Activated T-cell treated with anti-CD3 and anti-CD28 coated beads, Interleukin-2, amount 50 U/mL, for 4 hours (primary cell): Measurements from ENCODE around the gene AVL9. TPM values are rescaled to one million over a fixed set of nuclear protein-coding genes. Genes with fewer than 3 reads are reported as not detected.
A peak's percentile ranks its signal among the peaks of the same experiment; 100 is the strongest.
"Not testable (repeated sequence)": the region's sequence is repeated elsewhere in the genome, so short reads cannot be mapped to it uniquely, and the experiment has no call there.

ENCODE experiments used
- ATAC-seq, 2 donors: fragments of 200-7000 bp; cut with Tn5 transposase; one replicate each; pipeline ENCODE4 v1.10.0; 2021
- DNase-seq: peaks from one replicate; pipeline ENCODE4 v3.0.0-alpha.2; 2020
- H3K27me3 Mint-ChIP-seq: one replicate; pipeline ENCODE4 v1.8.0; 2021; ENCODE audit warnings: low read depth, mixed read lengths
- H3K36me3 Mint-ChIP-seq: one replicate; pipeline ENCODE4 v1.8.0; 2022; ENCODE audit warnings: mixed read lengths; ENCODE audit not compliant: insufficient read depth
- H3K4me1 Mint-ChIP-seq: one replicate; pipeline ENCODE4 v1.8.0; 2021; ENCODE audit warnings: low read depth, mixed read lengths
- H3K4me3 Mint-ChIP-seq: one replicate; pipeline ENCODE4 v1.8.0; 2021; ENCODE audit warnings: mild to moderate bottlenecking, moderate library complexity, mixed read lengths
- H3K9me3 Mint-ChIP-seq: one replicate; pipeline ENCODE4 v1.8.0; 2021; ENCODE audit warnings: mixed read lengths
- total RNA-seq, 3 donors: library from RNA; stranded (reverse); gene quantifications; one replicate each; pipeline ENCODE4 v1.2.1, GENCODE V29; 2021

Gene AVL9
- total RNA-seq, 3 donors from 2014 or later: 51.0 to 59.3 (median 52.7) TPM

GRCh38 chr7:32605032-32605431 lies 109.7 kb downstream of the AVL9 start:
- Mint-ChIP-seq H3K4me1 (no peaks in the 10 kb centered on the region), H3K9me3 (peaks cover 16% of the 10 kb centered on the region), H3K4me3 (no peak overlapping the region), H3K27me3 (peaks cover 2% of the 10 kb centered on the region), H3K36me3 (no peaks in the 10 kb centered on the region)
- ATAC-seq (no peak), DNase-seq (no peak)

DNA sequence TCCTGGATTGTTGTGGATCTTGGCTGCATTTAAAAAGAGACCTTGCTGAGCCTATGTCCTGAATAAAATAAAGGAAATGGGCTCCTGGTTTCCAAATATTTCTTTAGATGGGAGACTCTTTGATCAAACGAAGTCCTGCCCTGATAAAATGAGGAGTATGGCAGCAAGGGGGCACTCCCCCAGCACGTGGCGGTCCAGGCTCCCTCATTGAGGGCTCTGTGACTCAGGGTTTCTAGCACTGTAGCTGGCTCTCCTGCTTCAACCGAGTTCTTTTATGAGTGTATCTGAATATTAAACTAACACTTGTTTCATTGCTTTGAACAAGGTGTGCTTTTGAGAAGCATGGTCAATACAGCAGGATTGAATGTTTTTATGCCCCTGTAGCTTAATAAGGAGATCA lies 114.2 kb downstream of the AVL9 start:
- DNase-seq (no peak), ATAC-seq (no peak)
- Mint-ChIP-seq H3K27me3 (no peaks in the 10 kb centered on the region), H3K4me1 (no peaks in the 10 kb centered on the region), H3K4me3 (no peak overlapping the region), H3K9me3 (peaks cover 9% of the 10 kb centered on the region), H3K36me3 (no peaks in the 10 kb centered on the region)

DNA sequence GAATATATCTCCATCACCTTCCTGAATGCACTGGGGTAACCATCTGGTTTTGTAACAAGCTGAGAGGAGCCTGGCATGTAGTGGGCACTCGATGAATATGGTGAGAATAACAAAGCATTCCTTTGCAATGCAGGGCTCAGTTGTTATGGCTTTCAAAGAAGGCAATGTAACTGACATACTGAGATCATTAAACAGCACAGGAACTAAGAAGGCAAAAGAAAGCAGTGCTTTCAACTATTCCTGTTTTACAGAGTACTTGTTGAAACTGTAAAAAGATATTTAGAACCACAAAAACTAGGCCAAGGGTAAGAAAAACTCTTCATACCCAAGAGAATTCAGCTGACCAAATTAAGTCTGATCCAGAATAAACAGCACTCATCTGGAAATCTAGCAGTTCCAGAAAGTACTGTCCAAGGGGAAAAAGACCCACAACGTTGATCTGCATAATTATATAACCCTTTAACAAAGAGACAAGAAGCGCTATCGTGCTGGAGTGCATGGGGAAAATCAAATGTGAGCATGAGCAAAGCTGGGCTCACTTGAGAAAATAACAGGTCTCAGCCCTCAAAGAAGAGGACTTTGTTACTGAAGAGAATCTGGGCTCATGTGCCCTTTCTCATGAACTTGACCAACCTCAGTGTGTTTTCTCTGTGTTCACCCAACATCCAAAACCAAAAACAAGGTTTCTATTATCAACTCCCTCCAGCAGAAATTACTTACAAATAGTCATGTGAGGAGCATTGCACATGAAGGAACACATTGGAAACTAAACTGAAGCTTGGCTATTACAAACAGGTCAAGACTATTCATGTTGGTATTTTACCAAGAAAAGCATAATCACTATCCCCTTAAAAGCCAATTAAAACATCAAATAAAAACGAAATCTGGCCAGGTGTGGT lies 116.2 kb downstream of the AVL9 start:
- DNase-seq: no peak
- Mint-ChIP-seq H3K27me3 (no peaks in the 10 kb centered on the region), H3K4me3 (no peak overlapping the region), H3K4me1 (no peaks in the 10 kb centered on the region), H3K9me3 (no peaks in the 10 kb centered on the region), H3K36me3 (no peaks in the 10 kb centered on the region)
- no peak for ATAC-seq

DNA sequence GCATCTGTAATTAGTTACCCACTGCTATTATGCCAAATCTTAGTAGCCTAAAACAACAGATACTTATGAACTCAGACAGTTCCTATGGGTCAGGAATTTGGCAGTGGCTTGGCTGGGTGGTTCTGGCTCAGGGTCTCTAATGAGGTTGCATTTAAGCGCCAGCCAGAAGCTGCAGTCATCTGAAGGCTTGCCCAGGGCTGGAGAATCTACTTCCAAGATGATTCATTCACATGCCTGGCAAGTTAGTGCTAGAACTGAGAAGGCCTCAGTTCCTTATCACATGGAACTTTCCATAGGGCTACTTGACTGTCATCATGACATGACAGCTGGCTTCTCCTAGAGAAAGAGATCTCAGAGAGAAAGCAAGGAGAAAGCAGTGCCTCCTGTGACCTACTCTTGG lies 121.3 kb downstream of the AVL9 start:
- H3K4me3 Mint-ChIP-seq: no peak overlapping the region
- no peaks in the 10 kb centered on the region for H3K4me1 Mint-ChIP-seq
- DNase-seq (no peak), ATAC-seq (no peak)
- H3K27me3 Mint-ChIP-seq: no peaks in the 10 kb centered on the region
- H3K9me3 Mint-ChIP-seq: no peaks in the 10 kb centered on the region
- H3K36me3 Mint-ChIP-seq: no peaks in the 10 kb centered on the region

DNA sequence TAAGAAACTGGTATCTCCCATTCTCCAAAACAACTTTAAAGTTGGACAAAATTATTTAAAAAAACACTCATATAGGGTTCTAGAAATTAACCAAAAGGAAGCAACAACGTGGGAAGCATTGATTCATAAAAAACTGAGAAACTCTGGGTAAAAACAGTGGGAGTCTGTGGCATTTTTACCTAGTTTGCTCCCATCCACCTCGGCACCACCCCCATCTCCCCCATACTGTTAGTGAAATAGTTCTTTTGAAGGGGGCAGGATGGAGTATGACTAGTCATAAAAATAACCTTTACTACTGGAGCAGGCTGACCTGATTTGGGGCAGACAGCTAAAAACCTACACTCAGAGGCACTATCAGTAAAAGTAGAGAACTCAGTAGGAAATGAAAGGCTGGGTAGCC lies 123.2 kb downstream of the AVL9 start:
- peak in 1 of 2 donors; percentile 58 for ATAC-seq
- no peaks in the 10 kb centered on the region for H3K36me3 Mint-ChIP-seq
- no peaks in the 10 kb centered on the region for H3K9me3 Mint-ChIP-seq
- no peaks in the 10 kb centered on the region for H3K27me3 Mint-ChIP-seq
- no peaks in the 10 kb centered on the region for H3K4me1 Mint-ChIP-seq
- DNase-seq: no peak
- H3K4me3 Mint-ChIP-seq: no peak overlapping the region

DNA sequence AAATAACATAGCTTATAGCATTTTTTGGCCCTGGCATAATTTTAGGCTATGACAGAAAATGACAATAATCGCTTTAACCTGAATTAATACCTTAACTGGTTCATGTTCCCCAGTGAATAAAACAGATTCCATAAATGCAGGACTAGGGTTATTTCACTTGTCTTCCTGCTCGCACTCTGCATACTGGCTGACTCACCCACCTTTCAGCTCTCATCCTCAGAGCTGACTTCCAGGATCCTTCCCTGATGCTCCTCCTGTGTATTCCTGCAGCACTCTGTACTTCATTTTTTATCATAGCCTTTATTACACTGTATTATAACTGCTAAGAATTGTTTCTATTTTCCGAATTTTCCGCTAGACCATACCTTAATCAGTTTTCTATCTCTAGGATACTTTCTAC lies 123.7 kb downstream of the AVL9 start:
- Mint-ChIP-seq H3K9me3 (no peaks in the 10 kb centered on the region), H3K4me3 (no peak overlapping the region), H3K4me1 (no peaks in the 10 kb centered on the region), H3K27me3 (no peaks in the 10 kb centered on the region), H3K36me3 (no peaks in the 10 kb centered on the region)
- DNase-seq (no peak), ATAC-seq (no peak)

- not testable (repeated sequence) for H3K4me1 Mint-ChIP-seq, H3K27me3 Mint-ChIP-seq, H3K36me3 Mint-ChIP-seq, DNase-seq, H3K4me3 Mint-ChIP-seq, H3K9me3 Mint-ChIP-seq, ATAC-seq
Observed at GRCh38 chr7:32619416-32619815, 124.1 kb downstream of the AVL9 start.

DNA sequence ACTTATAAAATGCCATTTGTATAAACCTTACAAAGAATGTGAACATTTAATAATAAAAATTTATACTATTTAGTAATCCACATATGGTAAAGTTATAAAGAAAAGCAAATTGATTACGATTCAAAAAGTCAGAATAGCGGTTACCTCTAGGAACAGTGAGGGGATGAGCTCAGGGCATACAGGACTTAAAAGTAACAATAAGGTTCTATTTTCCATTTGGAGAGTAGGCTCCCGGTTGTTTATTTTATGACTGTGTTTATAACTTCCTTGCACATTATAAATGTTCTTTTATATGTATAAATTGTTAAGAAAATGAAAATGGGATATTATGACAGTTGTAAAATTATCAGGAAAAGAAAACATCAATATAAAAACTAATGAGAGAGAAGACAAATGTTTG lies 135.7 kb downstream of the AVL9 start:
- DNase-seq: no peak
- Mint-ChIP-seq H3K27me3 (no peaks in the 10 kb centered on the region), H3K4me1 (no peaks in the 10 kb centered on the region), H3K36me3 (no peaks in the 10 kb centered on the region), H3K4me3 (no peak overlapping the region), H3K9me3 (no peaks in the 10 kb centered on the region)
- ATAC-seq: no peak

GRCh38 chr7:32631590-32632497 lies 136.6 kb downstream of the AVL9 start:
- not testable (repeated sequence) for H3K36me3 Mint-ChIP-seq, H3K4me1 Mint-ChIP-seq, H3K4me3 Mint-ChIP-seq, DNase-seq, H3K27me3 Mint-ChIP-seq, ATAC-seq, H3K9me3 Mint-ChIP-seq

DNA sequence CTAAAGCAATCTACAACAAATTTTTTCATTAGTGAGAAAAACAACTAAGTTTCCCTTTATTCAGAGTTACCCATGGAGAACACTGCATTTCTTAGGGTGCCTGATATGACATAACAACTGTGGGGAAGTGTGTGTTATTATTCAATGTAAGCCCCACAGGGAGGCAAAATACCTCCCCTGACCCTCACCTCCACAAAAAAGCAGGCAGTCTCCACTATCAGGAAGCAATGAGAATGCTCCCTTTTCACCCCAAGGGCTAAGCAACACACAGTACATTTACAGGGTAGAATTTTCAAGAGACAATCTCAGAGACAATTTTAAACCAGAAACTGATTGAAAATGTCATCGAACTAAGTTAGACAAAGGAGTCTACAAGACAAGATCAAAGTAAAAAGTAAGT lies 138.2 kb downstream of the AVL9 start:
- not testable (repeated sequence) for H3K36me3 Mint-ChIP-seq, H3K4me1 Mint-ChIP-seq, H3K9me3 Mint-ChIP-seq, H3K4me3 Mint-ChIP-seq, H3K27me3 Mint-ChIP-seq, ATAC-seq, DNase-seq

DNA sequence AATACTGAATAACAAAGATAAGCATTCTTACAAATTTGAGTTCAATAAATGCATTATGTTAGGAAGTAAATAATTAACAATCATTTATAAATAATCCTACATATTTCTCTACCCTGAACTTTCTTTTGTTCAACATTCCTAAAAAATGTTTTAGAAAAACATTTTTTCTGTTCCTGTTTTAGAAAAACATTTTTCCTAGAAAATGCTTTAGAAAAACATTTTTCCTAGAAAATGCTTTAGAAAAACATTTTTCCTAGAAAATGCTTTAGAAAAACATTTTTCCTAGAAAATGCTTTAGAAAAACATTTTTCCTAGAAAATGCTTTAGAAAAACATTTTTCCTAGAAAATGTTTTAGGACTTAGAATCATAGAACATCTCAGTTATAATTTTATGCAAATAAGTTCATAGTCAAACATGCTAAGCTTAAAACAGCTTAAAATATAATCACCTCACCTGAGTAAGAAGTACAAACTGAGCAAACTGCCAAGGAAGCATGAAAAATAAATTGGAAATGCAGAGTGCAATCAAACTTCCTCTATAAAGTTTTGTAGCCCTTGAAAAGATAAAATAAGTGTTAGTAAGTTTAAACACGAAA lies 139.6 kb downstream of the AVL9 start:
- not testable (repeated sequence) for H3K36me3 Mint-ChIP-seq, H3K27me3 Mint-ChIP-seq

GRCh38 chr7:32636725-32637462 lies 141.6 kb downstream of the AVL9 start:
- DNase-seq, H3K4me1 Mint-ChIP-seq, H3K36me3 Mint-ChIP-seq, ATAC-seq, H3K4me3 Mint-ChIP-seq, H3K27me3 Mint-ChIP-seq, H3K9me3 Mint-ChIP-seq: not testable (repeated sequence)

More for the DNA sequence above, 139.6 kb downstream of the AVL9 start:
- H3K4me3 Mint-ChIP-seq, H3K4me1 Mint-ChIP-seq, DNase-seq, H3K9me3 Mint-ChIP-seq, ATAC-seq: not testable (repeated sequence)

DNA sequence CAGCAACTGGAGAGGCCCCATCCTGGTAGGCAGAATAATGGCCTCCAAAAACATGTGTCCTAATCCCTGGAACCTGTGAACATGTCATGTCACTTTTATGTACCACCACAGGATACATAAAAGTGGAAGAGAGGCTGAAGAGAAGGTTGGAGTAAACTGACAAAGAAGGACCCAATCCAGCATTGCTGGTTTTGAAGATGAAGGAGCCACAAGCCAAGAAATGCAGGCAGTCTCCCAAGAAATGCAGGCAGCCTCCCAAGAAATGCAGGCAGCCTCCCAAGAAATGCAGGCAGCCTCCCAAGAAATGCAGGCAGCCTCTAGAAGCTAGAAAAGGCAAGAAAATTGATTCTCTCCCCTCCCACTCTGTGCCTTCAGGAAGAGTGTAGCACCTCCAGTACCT lies 142.3 kb downstream of the AVL9 start:
- ATAC-seq, DNase-seq, H3K36me3 Mint-ChIP-seq, H3K27me3 Mint-ChIP-seq, H3K4me1 Mint-ChIP-seq, H3K4me3 Mint-ChIP-seq, H3K9me3 Mint-ChIP-seq: not testable (repeated sequence)
